ELF-1 (cell line): ENCODE data around the gene DCAF11.
A peak's percentile ranks its signal among the peaks of the same experiment; 100 is the strongest.

Experiments
- DNase-seq: peaks from one replicate; pipeline ENCODE4 v3.0.0-alpha.2; 2016; ENCODE audit warnings: low read depth, low spot score

The DCAF11 gene

DNA sequence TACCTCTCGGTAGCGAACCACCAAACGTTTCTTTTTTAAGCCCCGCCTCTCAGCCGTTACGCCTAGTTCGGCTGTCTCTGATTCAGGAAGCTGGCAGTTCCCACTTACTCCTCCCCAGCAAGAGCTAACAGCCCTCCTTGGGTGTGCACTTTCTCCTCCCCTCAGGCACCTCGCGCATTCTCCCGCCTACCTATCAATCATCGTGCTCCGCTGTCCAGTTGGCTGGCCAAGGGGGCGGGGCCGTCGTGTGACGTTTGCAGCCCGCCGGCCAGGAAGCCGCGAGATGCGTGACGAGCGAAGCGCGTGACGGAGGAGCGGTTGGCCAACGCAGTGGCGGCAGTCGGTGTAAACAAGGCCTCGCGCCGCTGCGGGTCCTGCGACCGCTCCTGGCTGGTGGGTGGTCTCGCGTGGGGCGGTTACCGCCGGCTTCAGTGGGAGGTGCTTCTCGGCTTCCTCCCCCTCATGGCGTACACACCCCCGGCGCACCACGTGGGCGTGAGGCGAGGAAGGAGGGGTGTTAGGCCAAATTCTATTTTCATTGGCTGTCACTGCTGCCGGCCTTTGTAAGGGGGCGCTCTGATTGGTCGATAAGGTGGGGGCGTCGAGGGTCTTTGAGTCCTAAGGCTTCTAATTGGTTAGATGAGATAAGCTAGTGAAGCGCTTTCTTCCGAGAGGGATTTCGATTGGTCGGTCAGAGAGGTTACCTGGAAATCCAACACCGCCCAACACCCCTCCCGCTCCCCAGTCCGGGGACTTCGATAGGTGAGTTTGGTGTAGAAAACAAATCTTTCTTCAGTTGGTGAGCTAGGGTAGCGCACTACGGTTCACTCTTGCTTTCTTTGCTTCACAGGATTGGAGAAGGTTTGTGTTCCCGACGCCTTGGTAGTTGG lies at the start of gene DCAF11, which contains the start of gene NRL:
Gene DCAF11 (plus strand): TSS at position 246 of the 890 bp plus-strand sequence. CDS start 818 bp downstream, outside the sequence.
Gene NRL (minus strand): TSS at position 418 of the 890 bp plus-strand sequence. CDS start 32,101 bp downstream, outside the sequence.
- DNase-seq: peak; percentile 100

DNA sequence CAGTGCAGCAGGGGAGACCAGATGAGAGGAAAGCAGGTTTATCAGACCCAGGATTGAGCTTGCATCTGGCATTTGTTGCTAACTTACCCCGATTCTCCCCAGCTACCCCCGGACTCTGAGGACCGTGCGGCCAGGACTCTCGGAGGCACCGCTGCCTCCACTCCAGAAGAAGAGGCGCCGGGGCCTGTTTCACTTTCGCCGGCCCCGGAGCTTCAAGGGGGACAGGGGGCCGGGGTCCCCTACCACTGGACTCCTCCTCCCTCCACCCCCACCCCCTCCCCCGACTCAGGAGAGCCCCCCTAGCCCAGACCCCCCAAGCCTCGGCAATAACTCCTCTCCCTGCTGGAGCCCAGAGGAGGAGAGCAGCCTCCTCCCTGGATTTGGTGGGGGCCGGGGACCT lies 49.7 kb upstream of the DCAF11 start:
- no peak for DNase-seq

DNA sequence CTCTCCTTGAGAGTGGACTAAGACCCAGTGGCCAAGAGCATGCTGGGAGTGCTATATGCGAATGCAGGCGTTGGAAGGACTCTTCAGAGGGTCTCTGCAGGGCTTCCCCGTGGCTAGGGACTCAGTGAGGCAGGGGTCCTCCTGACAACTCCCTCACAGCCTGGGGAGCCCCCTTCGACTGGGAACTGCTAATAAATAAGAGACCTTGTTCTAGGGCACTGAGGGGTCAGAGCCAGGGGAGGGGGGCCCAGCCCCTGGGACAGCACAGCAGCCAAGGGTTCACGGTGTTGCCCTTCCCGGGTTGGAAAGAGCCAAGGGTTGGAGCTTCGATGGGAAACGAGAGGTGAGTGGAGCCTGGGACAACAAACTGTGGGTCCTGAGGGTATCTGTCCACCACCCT lies 49.2 kb upstream of the DCAF11 start:
- DNase-seq: no peak

DNA sequence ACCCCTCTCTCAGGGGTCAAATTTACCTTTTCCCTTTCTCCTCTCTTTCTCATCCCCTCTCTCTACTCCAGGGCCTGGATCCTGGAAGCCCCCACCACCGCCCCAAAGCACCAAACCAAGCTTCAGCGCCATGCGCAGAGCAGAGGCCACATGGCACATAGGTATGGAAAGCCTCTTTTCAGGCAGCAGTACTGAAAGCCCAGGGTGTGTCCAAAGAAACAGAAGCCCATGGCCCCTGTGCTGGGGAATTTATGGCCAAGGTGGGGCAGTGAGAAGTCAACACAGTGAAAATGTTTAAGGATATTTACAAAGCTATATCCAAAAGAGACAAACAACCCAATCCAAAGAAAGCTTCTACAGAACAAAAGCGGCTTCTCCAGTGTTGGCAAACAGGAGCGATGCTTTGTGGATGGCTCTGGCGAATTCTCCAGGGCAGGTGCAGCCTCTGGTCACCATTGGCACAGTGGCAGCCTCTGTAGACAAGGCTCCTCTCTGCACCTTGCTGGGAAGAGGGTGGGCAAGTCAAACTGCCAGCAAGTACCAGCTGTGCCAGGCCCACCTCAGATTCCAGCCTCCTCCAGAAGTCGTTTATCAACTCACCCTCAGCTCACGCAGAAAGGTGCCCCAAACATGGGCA lies 48.0 kb upstream of the DCAF11 start:
- DNase-seq: no peak

DNA sequence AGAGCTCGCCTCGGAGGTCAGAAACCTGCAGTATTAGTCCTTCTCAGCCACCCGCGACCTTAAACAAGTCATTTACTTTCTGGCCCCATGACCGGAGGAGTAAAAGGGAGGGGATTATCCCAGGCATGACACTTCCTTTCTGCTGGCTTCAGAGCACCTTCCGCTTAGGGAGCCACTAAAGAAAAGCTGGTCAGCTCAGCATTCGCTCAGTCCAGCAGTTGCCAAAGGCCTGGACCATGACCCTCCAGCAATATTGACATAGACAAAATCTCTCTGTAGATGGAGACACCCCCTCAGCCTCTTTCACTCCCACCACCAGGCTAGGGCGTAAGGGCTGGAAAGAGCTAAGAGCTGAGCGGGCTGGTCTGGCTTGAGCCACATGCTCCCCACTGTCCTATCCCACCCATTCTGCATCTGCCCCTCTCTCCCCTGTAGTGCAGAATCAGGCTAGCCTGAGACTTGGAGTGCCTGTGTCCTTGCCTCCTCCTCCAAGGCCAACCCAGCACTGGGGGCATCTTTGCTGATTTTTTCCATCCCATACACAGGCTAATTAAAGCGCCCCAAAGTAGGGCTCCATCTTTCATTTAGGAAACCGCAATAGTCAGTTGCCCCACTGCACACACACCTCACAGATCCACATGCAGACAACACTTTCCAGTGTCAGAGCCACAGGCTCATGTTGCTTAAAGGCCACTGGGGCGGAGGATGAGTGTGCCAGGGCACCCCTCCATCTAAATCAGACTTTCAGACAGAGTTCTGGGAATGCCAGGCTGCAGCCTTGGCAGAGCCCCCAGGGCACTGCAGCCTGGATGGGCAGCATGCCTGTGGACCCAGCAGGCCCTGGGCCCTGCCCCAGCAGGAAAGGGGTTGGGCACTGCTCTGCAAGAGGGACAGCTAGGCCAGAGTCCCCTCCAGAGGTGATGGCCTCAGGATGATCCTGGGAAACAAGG lies 47.2 kb upstream of the DCAF11 start:
- no peak for DNase-seq

DNA sequence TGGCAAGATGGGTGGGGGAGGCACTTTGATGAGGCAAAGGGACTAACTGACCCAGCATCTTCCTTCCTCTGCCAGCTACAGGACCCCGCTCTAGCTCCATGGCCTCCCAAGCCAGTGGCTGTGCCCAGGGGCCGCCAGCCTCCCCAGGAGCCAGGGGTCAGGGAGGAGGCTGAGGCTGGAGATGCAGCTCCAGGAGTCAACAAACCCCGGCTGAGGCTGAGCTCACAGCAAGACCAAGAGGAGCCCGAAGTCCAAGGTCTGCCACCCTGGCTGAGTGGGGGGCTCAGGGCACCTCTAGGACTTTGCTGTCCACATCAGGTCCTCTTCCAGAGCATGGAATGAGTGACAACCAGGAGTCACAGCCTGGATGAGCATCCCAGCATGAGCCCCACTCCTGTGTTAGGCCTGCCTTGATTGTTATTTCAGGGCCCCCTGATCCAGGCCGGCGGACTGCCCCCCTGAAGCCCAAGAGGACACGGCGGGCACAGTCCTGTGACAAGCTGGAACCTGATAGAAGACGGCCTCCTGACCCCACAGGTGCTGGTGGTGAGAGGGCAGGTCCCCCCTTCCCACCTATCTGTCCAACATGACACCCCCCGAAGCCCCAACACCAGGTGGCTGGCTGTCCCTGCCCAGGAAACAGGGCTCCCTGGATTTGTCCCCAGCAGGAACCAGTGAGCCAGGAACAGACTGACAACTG lies 45.7 kb upstream of the DCAF11 start:
- no peak for DNase-seq

DNA sequence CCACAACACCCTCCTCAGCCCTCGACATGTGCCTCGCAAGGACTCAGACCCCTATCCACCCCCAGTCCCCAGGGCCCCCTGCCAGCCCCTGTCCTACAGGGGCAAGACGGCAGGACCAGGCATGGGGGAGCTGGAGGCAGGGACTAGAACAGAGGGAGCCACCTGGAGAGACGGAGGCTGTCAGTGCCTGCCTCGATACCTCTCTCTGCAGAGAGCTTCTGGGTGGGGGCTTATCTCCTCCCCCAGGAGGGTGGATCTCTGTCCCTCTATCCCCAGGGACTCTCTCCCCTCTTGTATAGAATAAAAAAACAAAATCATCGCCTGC lies 45.2 kb upstream of the DCAF11 start:
- no peak for DNase-seq

DNA sequence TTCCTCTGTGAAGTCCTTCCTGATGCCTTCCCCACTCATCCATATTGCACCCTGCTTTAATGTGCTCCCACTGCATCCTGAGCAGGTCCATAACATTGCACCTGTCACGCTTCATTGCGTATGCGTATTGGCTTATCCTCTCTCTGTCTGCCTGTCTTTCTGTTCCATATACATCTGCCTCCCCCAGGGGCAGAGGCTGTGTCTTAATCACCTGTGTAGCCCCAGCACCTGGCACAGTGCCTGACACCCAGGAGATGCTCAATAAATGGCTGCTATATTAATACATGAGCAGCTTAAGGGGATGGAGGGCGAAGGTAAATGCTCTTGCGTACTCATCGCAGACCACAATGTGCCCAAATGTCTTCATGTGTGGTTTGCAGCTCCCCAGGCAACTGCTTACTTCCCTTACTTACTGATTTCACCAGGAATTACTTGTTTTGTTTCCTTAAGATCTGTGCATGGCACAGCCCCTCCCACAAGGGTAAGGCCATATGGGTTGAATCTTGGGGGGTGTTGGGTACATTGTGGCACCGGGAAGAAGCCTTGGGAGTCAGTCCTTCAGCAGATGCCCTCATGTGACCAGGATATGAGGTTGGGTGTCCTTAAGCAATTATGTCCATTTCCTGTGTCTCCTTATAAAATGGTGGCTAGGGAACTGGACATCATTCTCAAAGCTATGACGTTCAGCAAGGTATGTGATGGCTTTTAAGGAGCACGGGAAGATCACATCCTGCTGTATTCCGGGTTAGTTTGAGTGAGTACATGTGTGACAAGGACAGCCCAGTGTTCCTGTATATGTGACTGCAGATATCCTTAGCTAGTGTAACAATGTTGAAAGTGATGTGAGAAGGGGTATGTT lies 44.1 kb upstream of the DCAF11 start:
- DNase-seq: no peak

DNA sequence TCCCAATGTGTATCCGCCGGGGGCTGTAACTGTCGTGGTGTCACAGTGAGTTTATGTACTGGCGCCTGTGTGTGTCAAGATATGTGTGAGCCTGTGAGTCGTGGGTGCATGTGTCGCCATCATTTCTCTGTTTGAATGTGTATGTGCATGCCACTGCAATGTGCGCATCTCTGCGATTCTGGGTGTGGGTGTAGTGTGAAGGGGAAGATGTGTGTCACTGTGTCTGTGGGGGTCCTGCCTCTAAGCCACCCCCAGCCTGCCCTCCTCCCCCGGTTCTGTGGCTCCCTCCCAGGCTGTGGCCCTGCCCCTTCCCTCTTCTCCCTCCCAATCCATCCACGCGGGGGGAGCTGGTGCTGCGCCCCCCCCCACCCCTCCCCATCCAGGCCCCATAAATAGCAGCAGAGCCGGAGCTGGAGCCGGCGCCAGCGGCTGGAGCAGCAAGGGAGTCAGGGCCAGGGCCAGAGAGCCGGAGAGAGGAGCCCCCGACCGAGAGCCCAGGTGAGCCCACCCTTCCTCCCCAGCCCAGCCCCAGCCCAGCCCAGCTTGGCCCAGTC lies 43.4 kb upstream of the DCAF11 start, which contains the start of gene CPNE6:
Gene CPNE6 (plus strand): TSS at position 419 of the 554 bp plus-strand sequence. CDS start 1,375 bp downstream, outside the sequence.
- no peak for DNase-seq

DNA sequence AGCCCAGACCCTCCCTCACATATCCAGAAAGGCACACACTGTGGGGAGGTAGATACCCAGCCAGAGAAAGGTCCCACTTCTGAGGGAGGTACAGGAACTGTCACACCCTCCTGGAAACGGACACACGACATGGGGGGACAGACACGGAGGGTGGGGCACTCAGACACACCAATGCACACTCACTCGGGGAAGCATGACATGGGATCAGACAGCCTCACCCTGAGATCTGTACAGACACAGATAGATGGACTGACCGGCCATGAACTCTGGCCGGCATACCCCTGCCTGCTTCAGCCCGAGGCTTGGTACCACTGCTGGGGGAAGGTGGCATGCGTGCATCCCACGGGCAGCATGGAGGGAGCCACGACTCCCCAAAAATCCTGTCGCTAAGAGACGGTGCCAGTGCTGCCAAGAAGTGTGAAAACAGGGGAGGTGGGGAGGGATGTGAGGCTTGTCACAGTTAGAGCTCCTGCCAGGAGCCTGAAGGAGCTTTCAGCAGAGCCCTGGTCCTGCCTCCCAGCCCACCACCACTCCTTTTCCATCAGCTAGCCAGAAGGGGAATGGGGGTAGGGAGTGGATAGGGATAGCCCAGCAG lies 42.6 kb upstream of the DCAF11 start:
- no peak for DNase-seq

DNA sequence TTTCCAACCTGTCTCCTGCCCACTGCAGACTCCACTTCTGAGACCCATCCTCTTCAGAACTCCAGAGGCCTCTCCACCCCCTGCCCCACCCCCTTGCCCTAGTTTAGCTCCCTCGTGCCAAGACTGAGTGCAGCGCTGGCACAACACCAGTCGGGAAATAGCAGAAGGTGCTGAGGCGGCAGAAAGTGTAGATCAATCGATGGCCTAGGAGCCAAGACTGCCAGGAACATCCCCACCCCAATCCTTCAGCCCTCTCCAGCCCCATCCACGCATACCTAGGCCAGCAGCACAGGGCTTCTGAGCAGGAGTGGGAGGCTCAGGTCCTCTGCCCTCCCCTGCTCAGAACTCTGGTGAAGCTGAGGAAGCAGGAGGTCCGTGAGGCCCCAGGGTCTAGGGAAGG lies 42.1 kb upstream of the DCAF11 start:
- no peak for DNase-seq

DNA sequence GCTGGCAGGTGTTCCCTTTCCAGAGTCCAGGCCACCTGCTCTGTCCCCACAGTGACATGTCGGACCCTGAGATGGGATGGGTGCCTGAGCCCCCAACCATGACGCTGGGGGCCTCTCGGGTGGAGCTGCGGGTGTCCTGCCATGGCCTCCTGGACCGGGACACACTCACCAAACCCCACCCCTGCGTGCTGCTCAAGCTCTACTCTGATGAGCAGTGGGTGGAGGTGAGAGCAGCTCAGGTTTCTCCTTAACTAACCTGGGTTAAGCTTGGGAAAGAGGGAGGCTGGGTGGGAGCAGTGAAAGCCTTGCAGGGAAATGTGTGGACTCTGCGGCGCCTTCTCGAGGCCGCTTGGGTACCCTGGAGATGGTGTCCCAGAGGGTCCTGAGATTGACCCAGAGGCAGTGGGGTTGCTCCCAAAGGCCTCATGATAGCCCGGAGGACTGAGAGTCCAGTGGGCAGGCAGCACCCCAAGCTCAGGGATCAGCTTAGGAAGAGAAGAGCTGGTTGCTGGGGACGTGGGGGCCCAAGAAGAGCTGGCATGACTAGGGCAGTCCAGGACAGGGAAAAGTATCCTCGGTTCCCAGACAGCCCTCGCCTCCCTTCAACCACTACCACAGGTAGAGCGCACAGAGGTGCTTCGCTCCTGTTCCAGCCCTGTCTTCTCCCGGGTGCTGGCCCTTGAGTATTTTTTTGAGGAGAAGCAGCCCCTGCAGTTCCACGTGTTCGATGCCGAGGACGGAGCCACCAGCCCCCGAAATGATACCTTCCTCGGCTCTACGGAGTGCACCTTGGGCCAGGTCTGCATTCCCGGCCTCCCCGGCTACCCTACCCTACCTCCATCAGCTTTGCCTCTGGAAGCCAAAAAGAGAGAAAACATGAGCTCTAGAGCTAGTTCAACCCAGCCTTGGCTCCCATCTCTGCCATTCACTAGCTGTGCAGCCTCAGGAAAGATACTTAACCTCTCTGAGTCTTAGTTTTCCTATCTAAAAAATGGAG lies 41.4 kb upstream of the DCAF11 start:
- DNase-seq: no peak

DNA sequence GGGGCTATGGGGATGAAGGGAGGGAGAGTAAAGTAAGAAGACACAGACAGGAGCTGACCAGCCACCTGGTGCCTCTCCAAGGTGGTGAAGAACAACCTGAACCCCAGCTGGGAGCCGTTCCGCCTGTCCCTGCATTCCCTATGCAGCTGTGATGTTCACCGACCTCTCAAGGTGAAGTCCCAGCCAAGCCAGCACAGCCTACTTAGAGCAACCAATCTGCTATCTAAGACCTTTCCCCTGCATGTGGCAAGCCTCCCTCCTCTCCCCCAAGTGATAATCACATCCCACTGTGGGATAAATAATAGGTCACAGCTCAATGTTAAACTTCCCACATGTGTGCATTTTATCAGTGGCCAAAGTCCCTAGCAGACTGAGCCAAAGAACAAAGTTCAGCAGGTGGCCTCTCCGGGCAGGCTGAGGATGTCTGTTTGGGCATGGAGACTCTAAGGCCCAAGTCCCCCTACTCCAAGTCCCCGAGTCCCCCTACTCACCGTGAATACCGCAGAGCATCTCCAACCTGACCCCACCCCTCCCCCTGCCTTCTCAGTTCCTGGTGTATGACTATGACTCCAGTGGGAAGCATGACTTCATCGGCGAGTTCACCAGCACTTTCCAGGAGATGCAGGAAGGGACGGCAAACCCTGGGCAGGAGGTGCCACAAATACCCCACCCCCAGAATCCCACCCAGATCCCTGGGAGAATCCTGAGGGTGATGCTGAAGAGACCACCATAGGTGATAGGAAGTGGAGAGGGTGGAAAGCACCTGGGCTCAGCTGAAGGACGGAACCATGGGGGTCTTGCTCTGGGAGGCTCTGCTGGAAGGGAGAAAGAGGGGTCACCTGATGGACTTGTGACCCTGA lies 39.7 kb upstream of the DCAF11 start:
- no peak for DNase-seq

DNA sequence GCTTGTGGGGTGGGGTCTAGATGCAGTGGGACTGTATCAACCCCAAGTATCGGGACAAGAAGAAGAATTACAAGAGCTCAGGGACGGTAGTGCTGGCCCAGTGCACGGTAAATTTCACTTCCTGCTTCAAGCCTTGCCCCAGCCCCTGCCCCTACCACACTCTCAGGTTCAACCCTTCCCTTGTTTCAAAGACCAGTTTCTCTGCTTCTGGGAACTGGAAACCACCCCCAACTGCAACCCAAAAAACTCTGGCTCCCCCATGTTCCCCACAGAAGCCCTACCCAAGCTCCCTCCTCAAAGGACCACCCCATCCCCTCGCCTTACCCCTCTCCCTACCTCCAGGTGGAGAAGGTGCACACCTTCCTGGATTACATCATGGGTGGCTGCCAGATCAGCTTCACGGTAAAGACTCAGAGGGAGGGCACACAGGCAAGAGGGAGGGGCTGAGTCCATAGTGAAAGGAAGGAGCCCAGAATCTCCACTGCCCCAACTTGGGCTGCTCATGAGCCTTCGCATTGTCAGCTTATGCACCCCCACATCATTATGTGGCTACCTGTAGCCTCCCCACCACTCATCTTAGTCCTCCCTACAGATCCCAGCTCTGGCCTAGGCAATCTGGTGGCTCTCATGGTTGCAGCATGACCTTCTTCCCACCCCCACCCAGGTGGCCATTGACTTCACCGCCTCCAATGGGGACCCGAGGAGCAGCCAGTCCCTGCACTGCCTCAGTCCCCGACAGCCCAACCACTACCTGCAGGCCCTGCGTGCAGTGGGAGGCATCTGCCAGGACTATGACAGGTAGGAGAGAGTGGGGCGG lies 38.9 kb upstream of the DCAF11 start:
- DNase-seq: no peak

DNA sequence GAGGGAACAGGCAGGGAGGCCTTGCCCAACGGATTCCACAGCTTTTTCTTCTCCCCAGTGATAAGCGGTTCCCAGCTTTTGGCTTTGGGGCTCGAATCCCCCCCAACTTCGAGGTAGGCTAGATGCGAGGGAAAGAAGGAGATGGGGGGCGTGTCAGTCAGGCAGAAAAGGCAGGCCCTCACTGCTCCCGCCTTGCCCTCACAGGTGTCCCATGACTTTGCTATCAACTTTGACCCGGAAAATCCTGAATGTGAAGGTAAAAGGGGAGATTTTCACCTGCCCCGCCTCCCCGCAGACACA lies 38.3 kb upstream of the DCAF11 start:
- DNase-seq: no peak

DNA sequence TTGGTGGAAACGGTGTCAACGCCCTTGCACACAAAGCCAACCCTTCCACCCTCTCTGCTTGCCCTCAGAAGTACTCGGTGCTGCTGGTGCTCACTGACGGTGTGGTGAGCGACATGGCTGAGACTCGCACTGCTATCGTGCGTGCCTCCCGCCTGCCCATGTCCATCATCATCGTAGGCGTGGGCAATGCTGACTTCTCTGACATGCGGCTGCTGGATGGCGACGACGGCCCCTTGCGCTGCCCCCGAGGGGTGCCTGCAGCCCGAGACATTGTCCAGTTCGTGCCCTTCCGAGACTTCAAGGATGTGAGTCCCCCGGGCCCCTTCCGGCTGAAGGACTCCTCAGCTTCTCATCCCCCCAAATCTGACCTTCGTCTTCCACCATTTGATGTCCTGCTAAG lies 37.5 kb upstream of the DCAF11 start:
- no peak for DNase-seq

DNA sequence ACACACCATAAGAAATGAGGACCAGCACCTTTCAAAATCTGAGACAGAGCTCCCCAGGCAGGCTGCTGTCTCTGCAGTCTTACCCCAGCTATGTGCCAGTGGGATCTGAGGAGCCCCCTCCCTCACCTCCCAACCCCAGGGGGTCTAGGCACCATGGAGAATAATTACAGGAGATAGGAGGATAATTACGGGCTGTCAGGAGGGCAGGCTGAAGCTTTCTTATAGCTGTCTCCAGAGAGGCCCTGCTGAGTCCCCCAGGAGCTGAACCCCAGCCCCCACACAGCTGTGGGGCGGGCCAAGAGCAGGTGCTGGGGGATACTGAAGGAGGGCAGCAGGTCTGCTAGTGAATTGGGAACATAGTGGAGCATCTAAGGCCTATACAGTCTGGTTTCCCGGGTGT lies 36.4 kb upstream of the DCAF11 start:
- DNase-seq: no peak
